Fibroblast of mammary gland (primary cell): ENCODE results near the gene CCDC102A.

Source experiments
- DNase-seq: peaks from one replicate; pipeline ENCODE4 v3.0.0-alpha.2; 2010; ENCODE audit warnings: low read depth
- H3K4me3 ChIP-seq: 2 replicates; pipeline ENCODE4 v1.5.1; 2011; ENCODE audit warnings: low read depth, mild to moderate bottlenecking, low read length, moderate library complexity; ENCODE audit not compliant: control insufficient read depth
- TF ChIP-seq, protein P1 (sequence below): conservative IDR thresholded peaks from 2 replicates; pipeline ENCODE4 v1.5.1; 2011; ENCODE audit warnings: low read depth, low read length, inconsistent platforms; ENCODE audit not compliant: control insufficient read depth, insufficient read depth

CCDC102A gene

DNA sequence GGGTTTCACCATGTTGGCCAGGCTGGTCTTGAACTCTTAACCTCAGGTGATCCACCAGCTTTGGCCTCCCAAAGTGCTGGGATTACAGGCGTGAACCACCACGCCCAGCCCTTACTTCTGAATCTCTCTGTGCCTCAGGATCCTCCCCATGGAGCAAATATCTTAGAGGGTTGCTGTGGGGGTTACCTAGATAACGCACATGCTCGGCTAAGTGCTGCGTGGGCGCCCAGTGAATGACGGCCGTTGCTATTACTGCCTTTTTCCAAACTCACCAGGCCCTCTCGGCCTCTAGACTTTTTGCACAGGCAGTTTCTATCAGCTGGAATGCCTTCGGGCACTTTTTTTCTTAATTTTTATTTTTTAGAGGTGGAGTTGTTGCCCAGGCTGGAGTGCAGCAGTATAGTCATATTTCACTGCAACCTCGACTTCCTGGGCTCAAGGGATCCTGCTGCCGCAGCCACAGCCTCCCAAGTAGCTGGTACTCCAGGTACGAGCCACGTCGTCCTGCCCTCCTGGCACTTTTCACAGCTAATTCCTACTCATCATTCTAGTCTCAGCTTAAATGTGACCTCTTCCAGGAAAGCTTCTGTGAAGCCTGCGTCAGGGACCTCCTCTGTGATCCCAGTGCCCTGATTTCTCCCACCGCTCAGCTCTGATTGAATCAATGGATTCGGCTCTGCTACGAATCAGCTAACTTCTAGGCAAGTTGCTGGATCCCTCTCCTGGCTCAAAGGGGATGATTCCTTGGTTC, 8.6 kb downstream of the CCDC102A start:
- no peak overlapping the region for H3K4me3 ChIP-seq
- no peak for DNase-seq
- TF ChIP-seq, protein P1, sequence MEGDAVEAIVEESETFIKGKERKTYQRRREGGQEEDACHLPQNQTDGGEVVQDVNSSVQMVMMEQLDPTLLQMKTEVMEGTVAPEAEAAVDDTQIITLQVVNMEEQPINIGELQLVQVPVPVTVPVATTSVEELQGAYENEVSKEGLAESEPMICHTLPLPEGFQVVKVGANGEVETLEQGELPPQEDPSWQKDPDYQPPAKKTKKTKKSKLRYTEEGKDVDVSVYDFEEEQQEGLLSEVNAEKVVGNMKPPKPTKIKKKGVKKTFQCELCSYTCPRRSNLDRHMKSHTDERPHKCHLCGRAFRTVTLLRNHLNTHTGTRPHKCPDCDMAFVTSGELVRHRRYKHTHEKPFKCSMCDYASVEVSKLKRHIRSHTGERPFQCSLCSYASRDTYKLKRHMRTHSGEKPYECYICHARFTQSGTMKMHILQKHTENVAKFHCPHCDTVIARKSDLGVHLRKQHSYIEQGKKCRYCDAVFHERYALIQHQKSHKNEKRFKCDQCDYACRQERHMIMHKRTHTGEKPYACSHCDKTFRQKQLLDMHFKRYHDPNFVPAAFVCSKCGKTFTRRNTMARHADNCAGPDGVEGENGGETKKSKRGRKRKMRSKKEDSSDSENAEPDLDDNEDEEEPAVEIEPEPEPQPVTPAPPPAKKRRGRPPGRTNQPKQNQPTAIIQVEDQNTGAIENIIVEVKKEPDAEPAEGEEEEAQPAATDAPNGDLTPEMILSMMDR, result no peak

DNA sequence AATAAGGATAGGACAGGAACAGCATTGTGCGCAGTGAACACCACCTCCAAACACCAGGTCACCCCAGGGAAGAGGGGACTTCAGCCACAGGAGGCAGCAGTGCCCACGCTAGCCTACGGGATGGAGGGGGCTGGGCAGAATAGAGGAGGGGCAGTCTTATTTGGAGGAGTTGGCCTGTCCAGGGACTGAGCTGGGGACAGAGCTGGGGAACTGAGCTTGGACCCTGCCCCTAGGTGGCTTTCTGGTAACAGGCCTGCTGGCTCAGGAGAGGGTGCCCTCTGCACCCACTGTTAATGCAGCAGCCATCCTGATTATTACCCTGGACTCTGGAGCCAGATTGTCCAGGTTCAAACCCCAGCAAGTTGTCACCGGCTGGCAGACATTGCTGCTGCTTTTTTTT, 9.3 kb downstream of the CCDC102A start:
- no peak overlapping the region for H3K4me3 ChIP-seq
- no peak for DNase-seq
- TF ChIP-seq, protein P1, result no peak

DNA sequence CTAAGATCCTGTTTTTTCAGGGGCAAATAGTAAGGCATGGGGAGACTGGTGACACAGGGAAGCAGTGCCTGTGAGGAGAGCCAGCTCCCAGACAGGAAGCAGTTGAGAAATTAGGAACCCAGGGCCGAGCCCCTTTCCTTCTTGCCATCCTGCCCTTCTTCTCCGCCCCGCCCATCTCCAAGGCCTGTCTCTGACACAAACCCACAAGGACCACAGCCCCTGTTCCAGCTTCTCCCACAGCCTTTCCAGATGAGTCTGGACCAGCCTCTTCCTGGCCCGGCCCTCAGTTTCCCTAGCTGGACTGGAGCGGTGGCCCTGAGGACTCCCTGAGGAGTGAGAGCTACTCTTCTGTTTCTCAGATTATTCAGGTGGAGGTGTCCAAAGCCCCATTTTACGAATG, 9.9 kb downstream of the CCDC102A start:
- TF ChIP-seq, protein P1, result no peak
- H3K4me3 ChIP-seq, result no peak overlapping the region
- no peak for DNase-seq

DNA sequence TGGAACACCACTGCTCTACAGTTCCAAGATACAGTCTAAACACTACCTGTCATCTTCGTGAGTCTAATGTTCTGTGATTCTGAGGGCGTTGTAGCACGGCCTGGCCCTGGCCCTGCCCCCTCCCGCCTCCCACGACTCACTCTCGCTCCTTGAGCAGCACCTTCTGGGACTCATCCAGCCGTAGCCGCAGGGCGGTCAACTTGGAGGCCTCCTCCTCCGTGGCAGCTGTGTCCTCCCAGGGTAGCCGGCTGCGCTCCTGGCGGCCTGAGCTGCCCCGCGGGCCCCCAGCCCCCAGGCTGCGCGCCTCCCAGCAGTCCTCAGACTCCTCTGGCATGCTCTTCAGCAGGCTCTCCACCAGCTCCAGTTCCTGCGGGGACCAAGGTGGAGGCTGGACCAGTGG, 10.6 kb downstream of the CCDC102A start:
- no peak for DNase-seq
- TF ChIP-seq, protein P1, result no peak
- H3K4me3 ChIP-seq, result no peak overlapping the region

DNA sequence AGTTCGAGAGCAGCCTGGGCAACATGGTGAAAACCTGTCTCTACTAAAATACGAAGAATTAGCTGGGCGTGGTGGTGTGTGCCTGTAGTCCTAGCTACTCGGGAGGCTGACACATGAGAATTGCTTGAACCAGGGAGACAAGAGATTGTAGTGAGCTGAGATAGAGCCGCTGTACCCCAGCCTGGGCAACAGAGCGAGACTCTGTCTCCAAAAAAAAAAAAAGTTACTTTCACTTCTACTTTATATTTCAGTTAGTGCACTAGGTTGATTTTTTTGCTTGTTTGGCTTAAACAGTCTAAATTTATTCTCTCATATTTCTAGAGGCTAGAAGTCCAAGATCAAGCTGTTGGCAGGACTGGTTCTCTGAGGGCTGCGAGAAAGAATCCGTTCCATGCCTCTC, 13.4 kb downstream of the CCDC102A start:
- TF ChIP-seq, protein P1, result no peak
- H3K4me3 ChIP-seq, result no peak overlapping the region
- DNase-seq, result no peak

DNA sequence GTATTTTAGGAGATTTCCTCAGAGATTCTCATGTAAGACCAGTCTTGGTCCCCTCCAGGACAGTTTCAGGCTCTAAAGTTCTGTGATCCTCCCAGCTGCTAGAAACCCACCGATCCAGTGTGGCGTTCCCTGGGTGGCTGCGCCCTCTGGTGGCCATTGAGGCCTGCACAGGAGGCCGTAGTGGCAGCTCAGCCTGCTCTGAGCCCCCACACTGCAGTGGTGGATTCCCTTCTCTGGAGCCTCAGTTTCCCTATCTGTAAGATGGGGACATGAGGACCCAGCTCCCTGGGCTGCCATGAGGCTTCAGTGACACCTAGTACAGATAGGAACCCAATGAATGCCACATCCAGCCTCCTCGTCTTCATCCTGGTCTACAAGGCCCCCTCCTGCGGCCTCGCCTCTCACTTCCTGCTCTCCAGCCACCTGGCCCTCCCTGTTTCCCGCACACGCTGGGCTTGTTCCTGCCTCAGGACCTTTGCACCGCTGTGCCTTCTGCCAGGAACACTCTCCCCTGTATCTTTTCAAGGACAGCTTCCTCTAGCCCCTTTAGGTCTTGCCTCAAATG, 16.5 kb downstream of the CCDC102A start:
- peak; percentile 57 for DNase-seq
- no peak overlapping the region for H3K4me3 ChIP-seq

More for the DNA sequence above, 16.5 kb downstream of the CCDC102A start:
- TF ChIP-seq, protein P1, result peak; percentile 98
